Tibial nerve (tissue), 4 donors: ENCODE data around the gene KRTAP19-6. TPM values are rescaled to one million over a fixed set of nuclear protein-coding genes. Genes with fewer than 3 reads are reported as not detected.

Experiments used
- DNase-seq, 2 donors: peaks; one replicate each; pipeline ENCODE4 v3.0.0-alpha.2; 2019; ENCODE audit warnings: low spot score in 2 of 2
- H3K27ac ChIP-seq, 4 donors: fragments of 200-600 bp; sonication (generic) in 3 of 4; one replicate each; pipeline ENCODE4 v1.5.1; 2017 to 2019; ENCODE audit warnings: mild to moderate bottlenecking in 1 of 4
- H3K27me3 ChIP-seq, 2 donors: fragments of 200-600 bp; sonication (generic) in 1 of 2; one replicate each; pipeline versions ENCODE4 v1.5.1 to v1.6.0; 2017 to 2019
- H3K36me3 ChIP-seq, 3 donors: fragments of 200-600 bp; sonication (generic); one replicate each; pipeline ENCODE4 v1.5.1; 2018 to 2019
- H3K4me1 ChIP-seq, 4 donors: fragments of 200-600 bp; sonication (generic) in 3 of 4; one replicate each; pipeline ENCODE4 v1.5.1; 2017 to 2019
- H3K4me3 ChIP-seq, 4 donors: fragments of 200-600 bp; sonication (generic) in 3 of 4; one replicate each; pipeline ENCODE4 v1.5.1; 2017 to 2019; ENCODE audit warnings: mild to moderate bottlenecking in 1 of 4, moderate library complexity in 1 of 4
- H3K9me3 ChIP-seq, 4 donors: fragments of 200-600 bp; sonication (generic) in 3 of 4; one replicate each; pipeline ENCODE4 v1.5.1; 2017 to 2019
- CTCF ChIP-seq, 5 experiments: fragments of 200-600 bp in 3 of 5; fragments of 450-650 bp in 2 of 5; sonication (generic) in 3 of 5; IDR thresholded peaks; one replicate each; pipeline ENCODE4 v1.5.1; 2016 to 2019; ENCODE audit warnings: antibody characterized with exemption in 5 of 5, mild to moderate bottlenecking in 3 of 5, moderate library complexity in 2 of 5
- EP300 ChIP-seq, 2 donors: sonication (generic); formaldehyde crosslinking; IDR thresholded peaks; one replicate each; pipeline ENCODE4 v1.6.1; 2017; ENCODE audit warnings: antibody characterized with exemption in 2 of 2, mild to moderate bottlenecking in 1 of 2
- POLR2A ChIP-seq, 2 donors: fragments of 450-650 bp; IDR thresholded peaks; one replicate each; pipeline ENCODE4 v1.6.1; 2017; ENCODE audit warnings: antibody characterized with exemption in 2 of 2, mild to moderate bottlenecking in 2 of 2, moderate library complexity in 2 of 2
- WGBS, 2 donors: methylation state at CpG; one replicate each; pipeline ENCODE4 v1.1.5; 2018; 5-methylcytosine and 5-hydroxymethylcytosine counted together
- small RNA-seq: library from RNA; depleted of rRNA; stranded (forward); fragments of <200 nt; gene quantifications from one replicate; pipeline ENCODE3, GENCODE V24; 2016
- total RNA-seq, 4 donors: library from RNA; depleted of rRNA; stranded (reverse); fragments of >200 nt; gene quantifications; one replicate each; pipeline ENCODE4 v1.1.0, GENCODE V29; 2016

KRTAP19-6 gene
- total RNA-seq, 4 donors from 2014 or later, result not detected

GRCh38 chr21:30497065-30497464 lies 44.6 kb downstream of the KRTAP19-6 start, which contains the start of gene KRTAP19-4:
KRTAP19-4 (minus strand) TSS chr21:30497165; CDS start chr21:30497110, 55 bp downstream.
- WGBS, 2 donors, result 78 to 80% methylated on average over 4 of the region's 4 CpGs
- Histone ChIP-seq H3K27ac (no peak within 1 kb of the TSS), H3K4me3 (no peak within 1 kb of the TSS), H3K4me1 (no peaks in the 10 kb centered on the region), H3K9me3 (no peaks in the 10 kb centered on the region), H3K36me3 (no peaks in the 10 kb centered on the region), H3K27me3 (no peaks in the 10 kb centered on the region)
- TF ChIP-seq EP300 (IDR thresholded peaks at IDR 0.05) (no peak), POLR2A (IDR thresholded peaks at IDR 0.05) (no peak), CTCF (IDR thresholded peaks at IDR 0.05) (no peak)
- DNase-seq, result no peak

GRCh38 chr21:30491963-30492428 lies 49.7 kb downstream of the KRTAP19-6 start, which contains the start of gene KRTAP19-3:
KRTAP19-3 (minus strand) TSS chr21:30492013; CDS start chr21:30491957, 56 bp downstream.
- Histone ChIP-seq H3K9me3 (no peaks in the 10 kb centered on the region), H3K36me3 (no peaks in the 10 kb centered on the region), H3K4me1 (no peaks in the 10 kb centered on the region), H3K4me3 (no peak within 1 kb of the TSS), H3K27ac (no peak within 1 kb of the TSS), H3K27me3 (no peaks in the 10 kb centered on the region)
- no peak for DNase-seq
- WGBS, 2 donors, result 80 to 87% methylated on average over 2 of the region's 2 CpGs
- no peak for TF ChIP-seq POLR2A (IDR thresholded peaks at IDR 0.05)
- no peak for TF ChIP-seq EP300 (IDR thresholded peaks at IDR 0.05)
- TF ChIP-seq CTCF (IDR thresholded peaks at IDR 0.05), result no peak

Small RNAs within 50 kb of the gene (small RNA-seq; reads per million reads assigned to genes)
- not detected for gene AP000567.1
- not detected for gene KRTAP19-10P
- gene KRTAP19-11P, result not detected
- not detected for gene KRTAP19-9P
- gene KRTAP22-2, result not detected

Other genes starting within 250 kb of the KRTAP19-6 start
- not detected for gene KRTAP26-1, start 221.5 kb downstream of the KRTAP19-6 start, total RNA-seq
- gene KRTAP27-1, start 204.2 kb downstream of the KRTAP19-6 start, total RNA-seq, result not detected
- gene KRTAP23-1, start 193.3 kb downstream of the KRTAP19-6 start, total RNA-seq, result not detected
- not detected for gene KRTAP13-2, start 169.6 kb downstream of the KRTAP19-6 start, total RNA-seq
- gene KRTAP13-1, start 145.8 kb downstream of the KRTAP19-6 start, total RNA-seq, result not detected
- gene KRTAP13-3, start 115.9 kb downstream of the KRTAP19-6 start, total RNA-seq, result not detected
- not detected for gene KRTAP13-4, start 111.6 kb downstream of the KRTAP19-6 start, total RNA-seq
- not detected for gene KRTAP15-1, start 101.6 kb downstream of the KRTAP19-6 start, total RNA-seq
- gene KRTAP19-1, start 61.5 kb downstream of the KRTAP19-6 start, total RNA-seq, result not detected
- gene KRTAP19-2, start 54.4 kb downstream of the KRTAP19-6 start, total RNA-seq, result not detected
- not detected for gene KRTAP19-3, start 49.9 kb downstream of the KRTAP19-6 start, total RNA-seq
- gene KRTAP19-4, start 44.7 kb downstream of the KRTAP19-6 start, total RNA-seq, result not detected
- gene KRTAP19-5, start 39.7 kb downstream of the KRTAP19-6 start, total RNA-seq, result not detected
- gene KRTAP19-7, start 19.4 kb upstream of the KRTAP19-6 start, total RNA-seq, result not detected
- gene KRTAP22-2, start 48.5 kb upstream of the KRTAP19-6 start, total RNA-seq, result not detected
- not detected for gene KRTAP6-3, start 50.6 kb upstream of the KRTAP19-6 start, total RNA-seq
- not detected for gene KRTAP6-2, start 57.0 kb upstream of the KRTAP19-6 start, total RNA-seq
- gene KRTAP22-1, start 59.2 kb upstream of the KRTAP19-6 start, total RNA-seq, result not detected
- not detected for gene KRTAP6-1, start 72.1 kb upstream of the KRTAP19-6 start, total RNA-seq
- not detected for gene KRTAP20-1, start 74.6 kb upstream of the KRTAP19-6 start, total RNA-seq
- gene KRTAP20-4, start 78.8 kb upstream of the KRTAP19-6 start, total RNA-seq, result not detected
- not detected for gene KRTAP20-2, start 93.3 kb upstream of the KRTAP19-6 start, total RNA-seq
- not detected for gene KRTAP20-3, start 101.0 kb upstream of the KRTAP19-6 start, total RNA-seq
- not detected for gene KRTAP21-3, start 176.9 kb upstream of the KRTAP19-6 start, total RNA-seq
- gene KRTAP21-2, start 205.4 kb upstream of the KRTAP19-6 start, total RNA-seq, result not detected
- not detected for gene KRTAP21-1, start 213.6 kb upstream of the KRTAP19-6 start, total RNA-seq